WTC11 (cell line): ENCODE results near the gene CA5A.

ENCODE experiments used
- CREB1 ChIP-seq: sonication (generic); formaldehyde crosslinking; IDR thresholded peaks from 2 replicates; pipeline ENCODE4 v1.8.0; 2023; ENCODE audit warnings: mild to moderate bottlenecking, missing genetic modification reagents
- CTCF ChIP-seq: fragments of 200-600 bp; IDR thresholded peaks from 2 replicates; pipeline ENCODE4 v1.8.0; 2022; ENCODE audit warnings: antibody characterized with exemption
- FOXJ3 ChIP-seq: sonication (generic); formaldehyde crosslinking; IDR thresholded peaks from 2 replicates; pipeline ENCODE4 v1.9.0; 2021; ENCODE audit warnings: missing genetic modification reagents, mild to moderate bottlenecking, borderline replicate concordance
- FOXP4 ChIP-seq: sonication (generic); formaldehyde crosslinking; IDR thresholded peaks from 2 replicates; pipeline ENCODE4 v1.8.0; 2022; ENCODE audit warnings: mild to moderate bottlenecking, missing genetic modification reagents
- MAX ChIP-seq: sonication (generic); formaldehyde crosslinking; IDR thresholded peaks from 2 replicates; pipeline ENCODE4 v1.8.0; 2022; ENCODE audit warnings: mild to moderate bottlenecking, missing genetic modification reagents
- NFE2L1 ChIP-seq: sonication (generic); formaldehyde crosslinking; IDR thresholded peaks from 2 replicates; pipeline ENCODE4 v1.8.1; 2023; ENCODE audit warnings: missing genetic modification reagents
- NR2C2 ChIP-seq: sonication (generic); formaldehyde crosslinking; IDR thresholded peaks from 2 replicates; pipeline ENCODE4 v1.8.0; 2022; ENCODE audit warnings: mild to moderate bottlenecking, missing genetic modification reagents
- RORB ChIP-seq: fragments of 250-450 bp; sonication (Bioruptor Pico); IDR thresholded peaks from 2 replicates; pipeline ENCODE4 v1.9.0; 2021; ENCODE audit warnings: mild to moderate bottlenecking
- SMAD4 ChIP-seq: sonication (generic); formaldehyde crosslinking; IDR thresholded peaks from 2 replicates; pipeline ENCODE4 v1.8.0; 2022; ENCODE audit warnings: mild to moderate bottlenecking, missing genetic modification reagents
- SP1 ChIP-seq: sonication (generic); formaldehyde crosslinking; conservative IDR thresholded peaks from 2 replicates; pipeline ENCODE4 v1.8.1; 2022; ENCODE audit warnings: missing genetic modification reagents
- STAT6 ChIP-seq: sonication (generic); formaldehyde crosslinking; conservative IDR thresholded peaks from 2 replicates; pipeline ENCODE4 v1.8.1; 2023; ENCODE audit warnings: mild to moderate bottlenecking, low read depth, missing genetic modification reagents, moderate library complexity
- TCF7 ChIP-seq: sonication (generic); formaldehyde crosslinking; IDR thresholded peaks from 2 replicates; pipeline ENCODE4 v1.8.0; 2022; ENCODE audit warnings: mild to moderate bottlenecking, low read depth, missing genetic modification reagents, moderate library complexity
- ZNF232 ChIP-seq: sonication (generic); formaldehyde crosslinking; IDR thresholded peaks from 2 replicates; pipeline ENCODE4 v1.8.0; 2022; ENCODE audit warnings: mild to moderate bottlenecking, missing genetic modification reagents
- ZNF281 ChIP-seq: sonication (generic); formaldehyde crosslinking; IDR thresholded peaks from 2 replicates; pipeline ENCODE4 v1.8.0; 2023; ENCODE audit warnings: mild to moderate bottlenecking, missing genetic modification reagents

GRCh38 chr16:87951552-87952538, 15.5 kb upstream of the CA5A start:
- no peak for TF ChIP-seq CTCF
- no peak for TF ChIP-seq FOXP4 (CRISPR knock-in tag)
- no peak; the same call in 1 of the 2 replicates for TF ChIP-seq MAX (CRISPR knock-in tag)
- TF ChIP-seq NFE2L1 (CRISPR knock-in tag) = no peak
- no peak for TF ChIP-seq ZNF232
- TF ChIP-seq STAT6 (CRISPR knock-in tag) = no peak
- no peak for TF ChIP-seq SP1 (CRISPR knock-in tag)
- TF ChIP-seq RORB (CRISPR knock-in tag) = no peak
- TF ChIP-seq TCF7 (CRISPR knock-in tag) = no peak
- TF ChIP-seq SMAD4 (CRISPR knock-in tag) = no peak
- no peak for TF ChIP-seq FOXJ3 (CRISPR knock-in tag)
- TF ChIP-seq NR2C2 (CRISPR knock-in tag) = no peak
- no peak for TF ChIP-seq CREB1 (CRISPR knock-in tag)
- no peak for TF ChIP-seq ZNF281 (CRISPR knock-in tag)
